Ovary (tissue), 9 donors: Measurements from ENCODE around the gene SMG1. TPM values are rescaled to one million over a fixed set of nuclear protein-coding genes. Genes with fewer than 3 reads are reported as not detected.

Experiments
- DNase-seq, 5 donors: peaks; one replicate each; pipeline ENCODE4 v3.0.0-alpha.2; 2019 to 2020
- H3K27ac ChIP-seq, 2 donors: fragments of 200-600 bp; one replicate each; pipeline versions ENCODE4 v1.5.1 to v1.8.0; 2019 to 2022
- H3K27me3 ChIP-seq: fragments of 200-600 bp; one replicate; pipeline ENCODE4 v1.8.0; 2022
- H3K36me3 ChIP-seq: fragments of 200-600 bp; sonication (generic); one replicate; pipeline ENCODE4 v1.5.1; 2019
- H3K4me1 ChIP-seq: one replicate; pipeline ENCODE4 v1.8.1; 2013; ENCODE audit warnings: mild to moderate bottlenecking, moderate library complexity; ENCODE audit not compliant: insufficient read depth
- H3K4me3 ChIP-seq: fragments of 200-600 bp; sonication (generic); one replicate; pipeline ENCODE4 v1.5.1; 2017
- H3K9me3 ChIP-seq, 2 donors: fragments of 200-600 bp in 1 of 2; sonication (generic) in 1 of 2; one replicate each; pipeline versions ENCODE4 v1.5.1 to v1.8.1; 2013 to 2019; ENCODE audit warnings: mild to moderate bottlenecking in 1 of 2, moderate library complexity in 1 of 2
- EP300 ChIP-seq: sonication (generic); formaldehyde crosslinking; IDR thresholded peaks from one replicate; pipeline ENCODE4 v1.6.1; 2017; ENCODE audit warnings: antibody characterized with exemption
- POLR2A ChIP-seq: fragments of 450-650 bp; IDR thresholded peaks from one replicate; pipeline ENCODE4 v1.6.1; 2017; ENCODE audit warnings: antibody characterized with exemption, mild to moderate bottlenecking, moderate library complexity
- WGBS, 3 donors: extraction: QIAGEN DNeasy Blood & Tissue Kit in 1 of 3; methylation state at CpG; one replicate each; pipeline versions ENCODE4 v1.1.5 to v1.1.7; 2013 to 2017; 5-methylcytosine and 5-hydroxymethylcytosine counted together
- intact Hi-C, 4 donors: fragments of 100-400 bp; cut with DNase I; formaldehyde crosslinking; loops; one replicate each; pipeline versions ENCODE4 v1.11.0 to v1.15.1; 2022 to 2023
- polyA plus RNA-seq, 2 donors: library from polyadenylated mRNA; stranded (reverse); fragments of 200-250 nt in 1 of 2; fragments of 350-450 nt in 1 of 2; fragmentation: Illumina TruSeq in 1 of 2; extraction: RNeasy Lipid Tissue Mini Kit (QIAGEN cat#74804) in 1 of 2; gene quantifications; one replicate each; pipeline ENCODE4 v1.2.3, GENCODE V29; 2013 to 2014
- total RNA-seq, 7 donors: library from RNA; depleted of rRNA in 2 of 7; stranded (reverse); fragments of >200 nt in 2 of 7; fragmentation: NEBNext Ultra II Directional in 3 of 7; extraction: Animal tissue kit (Norgen Biotek cat#: 25700) in 3 of 7; gene quantifications; one replicate each; pipeline versions ENCODE4 v1.1.0 to v1.2.4, GENCODE V29; 2016 to 2023
- TF ChIP-seq, protein P1 (sequence below), 3 donors: fragments of 450-650 bp in 2 of 3; fragments of 200-600 bp in 1 of 3; IDR thresholded peaks; one replicate each; pipeline versions ENCODE4 v1.5.1 to v1.8.0; 2016 to 2022; ENCODE audit warnings: antibody characterized with exemption in 3 of 3, mild to moderate bottlenecking in 1 of 3
- donor health status: DM: no; HTN: no; CAD: no; lungs with moderate emphysema.
- donor health status: DM: no; HTN: no; CAD: no.
- donor health status: Bipolar disorder and iron deficiency.
- donor health status: DM: yes; HTN: yes; CAD: no.
- donor health status: DM: no; HTN: no; CAD: no.
- donor health status: DM: yes; HTN: yes; CAD: no.

Gene SMG1
- total and polyA plus RNA-seq, 9 donors, result 12.5 to 94.5 (median 61.1) TPM

DNA sequence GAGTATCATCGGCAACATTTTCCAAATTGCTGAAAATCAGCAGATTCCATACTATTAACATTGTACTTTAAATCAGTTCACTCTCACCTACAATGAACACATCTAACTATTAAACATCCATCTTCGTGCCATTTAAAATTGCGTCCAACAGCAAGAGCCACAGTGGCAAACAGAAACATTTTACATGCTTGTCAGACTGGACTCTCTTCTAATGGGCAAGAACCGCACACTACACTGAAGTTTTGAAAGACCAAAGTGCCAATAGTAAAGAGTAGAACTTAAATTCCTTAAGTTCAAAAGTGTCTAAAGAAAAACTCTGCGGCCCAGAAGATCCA, 136.7 kb downstream of the SMG1 start:
- Histone ChIP-seq H3K27me3 (no peaks in the 10 kb centered on the region), H3K36me3 (no peaks in the 10 kb centered on the region)

DNA sequence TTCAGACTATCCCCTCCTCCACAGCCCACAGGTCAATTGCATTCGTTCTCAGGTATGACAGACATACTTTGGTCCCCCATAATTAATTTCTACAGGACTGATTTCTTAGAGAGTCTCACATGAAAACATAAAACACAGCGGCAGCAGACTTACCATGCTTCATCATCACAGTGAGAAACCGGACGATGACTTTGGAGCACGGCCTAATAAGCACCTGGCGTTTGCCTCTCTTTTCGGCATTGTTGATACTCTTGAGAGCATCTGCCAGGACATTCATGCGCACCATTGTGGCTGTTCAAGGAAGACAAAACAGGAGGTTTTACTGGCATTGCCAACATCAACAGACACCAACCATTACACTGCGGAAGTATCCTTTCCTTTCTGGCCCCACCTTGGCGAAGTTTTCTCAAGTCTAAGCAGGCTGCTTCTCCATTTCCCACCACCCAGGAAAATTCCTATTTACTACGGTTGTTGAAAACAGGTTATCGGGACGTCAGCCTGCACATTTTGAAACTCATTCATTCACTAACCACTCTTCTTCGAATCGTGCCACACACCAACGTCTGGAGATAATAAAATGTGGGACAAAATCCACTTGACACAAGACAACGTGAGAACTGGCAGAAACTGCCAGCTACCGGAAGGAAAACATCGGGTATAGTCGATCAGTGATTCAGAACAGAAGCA, 137.2 kb downstream of the SMG1 start:
- Histone ChIP-seq H3K27me3 (no peaks in the 10 kb centered on the region), H3K36me3 (no peaks in the 10 kb centered on the region), H3K4me1 (peaks cover 21% of the 10 kb centered on the region), H3K4me3 (peak overlapping the region; percentile 73), H3K9me3 (no peaks in the 10 kb centered on the region), H3K27ac (no peak overlapping the region)
- TF ChIP-seq POLR2A (no peak), EP300 (no peak)
- TF ChIP-seq, protein P1, sequence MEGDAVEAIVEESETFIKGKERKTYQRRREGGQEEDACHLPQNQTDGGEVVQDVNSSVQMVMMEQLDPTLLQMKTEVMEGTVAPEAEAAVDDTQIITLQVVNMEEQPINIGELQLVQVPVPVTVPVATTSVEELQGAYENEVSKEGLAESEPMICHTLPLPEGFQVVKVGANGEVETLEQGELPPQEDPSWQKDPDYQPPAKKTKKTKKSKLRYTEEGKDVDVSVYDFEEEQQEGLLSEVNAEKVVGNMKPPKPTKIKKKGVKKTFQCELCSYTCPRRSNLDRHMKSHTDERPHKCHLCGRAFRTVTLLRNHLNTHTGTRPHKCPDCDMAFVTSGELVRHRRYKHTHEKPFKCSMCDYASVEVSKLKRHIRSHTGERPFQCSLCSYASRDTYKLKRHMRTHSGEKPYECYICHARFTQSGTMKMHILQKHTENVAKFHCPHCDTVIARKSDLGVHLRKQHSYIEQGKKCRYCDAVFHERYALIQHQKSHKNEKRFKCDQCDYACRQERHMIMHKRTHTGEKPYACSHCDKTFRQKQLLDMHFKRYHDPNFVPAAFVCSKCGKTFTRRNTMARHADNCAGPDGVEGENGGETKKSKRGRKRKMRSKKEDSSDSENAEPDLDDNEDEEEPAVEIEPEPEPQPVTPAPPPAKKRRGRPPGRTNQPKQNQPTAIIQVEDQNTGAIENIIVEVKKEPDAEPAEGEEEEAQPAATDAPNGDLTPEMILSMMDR (IDR thresholded peaks at IDR 0.05), result no peak
- 1 to 11% (median 2%) methylated on average over 20 of the region's 20 CpGs for WGBS, 3 donors
- DNase-seq, result no peak
- intact Hi-C loops, result no loop called here

More for the DNA sequence above, 136.7 kb downstream of the SMG1 start:
- peaks cover 21% of the 10 kb centered on the region for H3K4me1 ChIP-seq
- H3K9me3 ChIP-seq, result no peaks in the 10 kb centered on the region
- H3K27ac ChIP-seq, result peak overlapping the region; percentile 46 to 61
- H3K4me3 ChIP-seq, result peak overlapping the region; percentile 73
- intact Hi-C loops, result no loop called here
- DNase-seq, result no peak
- 0 to 1% (median 0%) methylated on average over 5 of the region's 5 CpGs for WGBS, 3 donors
- no peak for TF ChIP-seq POLR2A
- TF ChIP-seq EP300, result no peak
- TF ChIP-seq, protein P1 (IDR thresholded peaks at IDR 0.05), result no peak

DNA sequence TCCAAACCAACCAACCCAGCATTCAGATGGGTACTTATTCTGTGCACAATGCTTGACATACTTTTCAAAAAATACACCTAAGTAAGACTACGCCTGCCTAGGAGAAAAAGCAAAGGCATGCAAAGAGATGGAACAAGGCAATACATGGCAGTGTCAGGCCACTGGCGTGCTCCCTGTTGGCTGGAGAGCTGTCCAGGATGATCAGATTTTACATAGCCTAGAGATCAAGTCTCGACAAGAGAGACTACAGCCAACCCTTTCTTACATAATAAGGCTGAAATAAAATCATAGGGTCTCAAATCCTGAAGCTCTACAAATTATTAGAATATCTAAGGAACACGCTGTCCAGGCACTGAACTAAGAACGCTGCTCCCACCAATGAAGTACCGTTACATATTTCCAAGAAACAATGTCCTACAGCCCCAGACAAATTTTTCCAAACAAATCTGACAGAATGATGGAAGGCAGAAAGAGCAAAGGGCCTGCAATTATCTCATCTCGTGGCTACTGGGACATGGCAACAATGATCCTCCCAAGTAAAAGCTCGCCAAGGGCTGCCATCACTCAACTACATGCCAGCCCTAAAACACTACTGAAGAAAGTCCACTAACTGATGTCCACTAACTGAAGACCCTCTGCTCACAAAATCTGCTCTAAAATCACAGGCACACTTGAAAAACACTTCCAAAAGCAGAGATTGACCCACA, 141.1 kb downstream of the SMG1 start:
- intact Hi-C loops, result no loop called here
- H3K4me3 ChIP-seq, result no peak overlapping the region

DNA sequence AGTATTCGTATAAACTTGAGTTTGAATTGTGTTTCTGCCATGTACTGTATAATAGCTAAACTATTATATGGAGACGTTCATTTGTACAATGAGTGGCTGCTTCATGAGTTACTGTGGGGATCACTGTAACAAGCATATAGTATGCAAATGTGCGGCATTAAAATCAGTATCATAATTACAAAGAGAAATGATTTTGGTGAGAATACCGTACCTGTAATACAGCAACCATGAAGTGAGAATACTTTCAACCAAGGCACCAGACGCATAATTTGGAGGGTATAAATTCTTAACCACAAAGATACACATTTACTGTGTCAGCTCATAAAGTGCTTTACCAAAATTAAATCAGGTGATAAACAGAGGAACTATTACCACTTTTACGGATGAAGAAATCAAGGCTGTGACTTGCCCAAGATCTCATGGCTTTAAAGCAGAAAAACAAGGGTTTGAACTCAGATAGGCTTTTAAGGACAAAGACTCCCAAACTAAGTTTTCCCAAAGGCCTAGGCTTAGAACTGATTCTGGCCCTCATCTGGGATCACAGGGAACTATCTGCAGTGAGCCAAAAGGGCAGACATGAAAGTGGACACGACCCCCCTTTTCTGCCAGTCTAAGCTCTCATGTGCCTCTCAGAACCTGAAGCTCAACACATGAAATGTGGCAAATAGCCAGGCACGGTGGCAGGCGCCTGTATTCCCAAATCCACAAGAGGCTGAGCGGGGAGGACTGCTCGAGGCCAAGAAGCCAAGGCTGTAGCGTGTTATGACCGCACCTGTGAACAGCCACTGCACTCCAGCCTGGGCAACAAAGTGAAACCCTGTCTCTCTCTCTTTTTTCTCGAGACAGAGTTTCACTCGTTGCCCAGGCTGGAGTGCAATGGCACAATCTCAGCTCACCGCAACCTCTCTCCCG, 142.5 kb downstream of the SMG1 start:
- no peaks in the 10 kb centered on the region for H3K27me3 ChIP-seq
- 73 to 81% (median 76%) methylated on average over 17 of the region's 17 CpGs for WGBS, 3 donors
- H3K4me1 ChIP-seq, result peaks cover 20% of the 10 kb centered on the region
- no peaks in the 10 kb centered on the region for H3K9me3 ChIP-seq
- TF ChIP-seq EP300, result no peak
- TF ChIP-seq POLR2A, result no peak
- H3K27ac ChIP-seq, result no peak overlapping the region
- intact Hi-C loops, result no loop called here
- DNase-seq, result no peak
- no peak overlapping the region for H3K4me3 ChIP-seq
- H3K36me3 ChIP-seq, result no peaks in the 10 kb centered on the region

More for the DNA sequence above, 141.1 kb downstream of the SMG1 start:
- Histone ChIP-seq H3K27ac (no peak overlapping the region), H3K4me1 (peaks cover 21% of the 10 kb centered on the region), H3K27me3 (no peaks in the 10 kb centered on the region), H3K36me3 (no peaks in the 10 kb centered on the region), H3K9me3 (no peaks in the 10 kb centered on the region)
- no peak for DNase-seq
- WGBS, 3 donors, result 44 to 46% (median 46%) methylated on average over 8 of the region's 8 CpGs
- TF ChIP-seq, protein P1 (IDR thresholded peaks at IDR 0.05), result no peak
